SU-DHL-6 (cell line): ENCODE measurements around the gene ETS1.
"Not testable (repeated sequence)": the region's sequence is repeated elsewhere in the genome, so short reads cannot be mapped to it uniquely, and the experiment has no call there.

ENCODE experiments used
- H2AFZ ChIP-seq: fragments of 200-600 bp; sonication (generic); 2 replicates; pipeline ENCODE4 v1.6.1; 2014; ENCODE audit warnings: low read depth, mild to moderate bottlenecking, moderate library complexity, mixed read lengths, antibody characterized with exemption, low read length; ENCODE audit not compliant: severe bottlenecking
- H3F3A ChIP-seq: fragments of 200-600 bp; shearing (Covaris generic); 2 replicates; pipeline ENCODE4 v1.6.0; 2016; ENCODE audit warnings: antibody characterized with exemption, mild to moderate bottlenecking; ENCODE audit not compliant: insufficient read depth
- H3K27ac ChIP-seq: fragments of 200-600 bp; sonication (generic); 2 replicates; pipeline ENCODE4 v1.5.1; 2016; ENCODE audit warnings: low read depth, mild to moderate bottlenecking, low read length, moderate library complexity, mixed read lengths
- H3K27me3 ChIP-seq: fragments of 200-600 bp; sonication (generic), shearing (Covaris generic); 2 replicates; pipeline ENCODE4 v1.6.0; 2014; ENCODE audit warnings: mild to moderate bottlenecking, low read length
- H3K36me3 ChIP-seq: fragments of 200-600 bp; sonication (generic); 2 replicates; pipeline ENCODE4 v1.6.1; 2014; ENCODE audit warnings: mild to moderate bottlenecking, low read length, mixed read lengths
- H3K4me2 ChIP-seq: fragments of 300-600, 200-600 bp; shearing (Covaris generic), sonication (generic); 2 replicates; pipeline ENCODE4 v1.6.0; 2014; ENCODE audit warnings: low read length, low read depth, mild to moderate bottlenecking; ENCODE audit not compliant: poor library complexity, severe bottlenecking
- H3K4me3 ChIP-seq: fragments of 200-600 bp; sonication (generic); 2 replicates; pipeline ENCODE4 v1.5.1; 2014; ENCODE audit warnings: antibody characterized with exemption, low read length, mild to moderate bottlenecking, mixed read lengths; ENCODE audit not compliant: insufficient read depth, poor library complexity, severe bottlenecking
- H3K79me2 ChIP-seq: fragments of 200-600 bp; sonication (generic); 2 replicates; pipeline ENCODE4 v1.6.1; 2014; ENCODE audit warnings: mild to moderate bottlenecking, low read length, moderate library complexity; ENCODE audit not compliant: insufficient read depth
- H3K9ac ChIP-seq: fragments of 200-600 bp; sonication (generic); 2 replicates; pipeline ENCODE4 v1.7.0; 2014; ENCODE audit warnings: mild to moderate bottlenecking, low read length
- H3K9me2 ChIP-seq: fragments of 200-600 bp; sonication (generic); replicated peaks from 2 replicates; pipeline ENCODE4 v1.6.1; 2014; ENCODE audit warnings: low read length; ENCODE audit not compliant: insufficient read depth
- H3K9me3 ChIP-seq: fragments of 200-600 bp; sonication (generic); 2 replicates; pipeline ENCODE4 v1.6.1; 2014; ENCODE audit warnings: low read length, mixed read lengths; ENCODE audit not compliant: insufficient read depth
- H4K20me1 ChIP-seq: fragments of 200-600 bp; sonication (generic); 2 replicates; pipeline ENCODE4 v1.6.1; 2014; ENCODE audit warnings: low read depth, mild to moderate bottlenecking, antibody characterized with exemption, low read length, moderate library complexity, mixed read lengths
- CTCF ChIP-seq: fragments of 200-600 bp; sonication (generic); IDR thresholded peaks from one replicate; pipeline ENCODE4 v1.5.1; 2017; ENCODE audit warnings: antibody characterized with exemption, mild to moderate bottlenecking, low read length, moderate library complexity; ENCODE audit not compliant: insufficient read depth, poor library complexity, severe bottlenecking
- EZH2phosphoT487 ChIP-seq: fragments of 200-600 bp; sonication (generic), shearing (Covaris generic); conservative IDR thresholded peaks from 2 replicates; pipeline ENCODE4 v1.6.1; 2018; ENCODE audit warnings: mild to moderate bottlenecking, antibody characterized with exemption, low read length, moderate library complexity, mixed read lengths

ETS1 gene

GRCh38 chr11:128453444-128454336 lies 133.7 kb downstream of the ETS1 start:
- H3K79me2 ChIP-seq: no peaks in the 10 kb centered on the region
- no peaks in the 10 kb centered on the region for H3K9me3 ChIP-seq
- H3K27me3 ChIP-seq: no peaks in the 10 kb centered on the region
- H3K4me2 ChIP-seq: no peak overlapping the region
- no peak overlapping the region for H3K4me3 ChIP-seq
- peaks cover 6% of the 10 kb centered on the region; the same call in 1 of the 2 replicates for H3K36me3 ChIP-seq
- H3K27ac ChIP-seq: no peak overlapping the region
- H2AFZ ChIP-seq: no peak overlapping the region
- no peak overlapping the region for H3K9ac ChIP-seq
- no peak for TF ChIP-seq CTCF
- TF ChIP-seq EZH2phosphoT487: no peak
- H3K9me2 ChIP-seq: no peaks in the 10 kb centered on the region
- no peaks in the 10 kb centered on the region for H4K20me1 ChIP-seq
- peaks cover 8% of the 10 kb centered on the region; the same call in 1 of the 2 replicates for H3F3A ChIP-seq

- Histone ChIP-seq H2AFZ (no peak overlapping the region), H3K36me3 (no peaks in the 10 kb centered on the region), H4K20me1 (no peaks in the 10 kb centered on the region), H3K4me3 (no peak overlapping the region), H3K27me3 (no peaks in the 10 kb centered on the region), H3K9me2 (no peaks in the 10 kb centered on the region), H3K79me2 (no peaks in the 10 kb centered on the region), H3K27ac (no peak overlapping the region), H3F3A (peaks cover 5% of the 10 kb centered on the region; the same call in 1 of the 2 replicates), H3K4me2 (no peak overlapping the region), H3K9me3 (no peaks in the 10 kb centered on the region), H3K9ac (no peak overlapping the region)
- no peak for TF ChIP-seq EZH2phosphoT487
- TF ChIP-seq CTCF: no peak
Measured at GRCh38 chr11:128451652-128452470, 135.5 kb downstream of the ETS1 start.

DNA sequence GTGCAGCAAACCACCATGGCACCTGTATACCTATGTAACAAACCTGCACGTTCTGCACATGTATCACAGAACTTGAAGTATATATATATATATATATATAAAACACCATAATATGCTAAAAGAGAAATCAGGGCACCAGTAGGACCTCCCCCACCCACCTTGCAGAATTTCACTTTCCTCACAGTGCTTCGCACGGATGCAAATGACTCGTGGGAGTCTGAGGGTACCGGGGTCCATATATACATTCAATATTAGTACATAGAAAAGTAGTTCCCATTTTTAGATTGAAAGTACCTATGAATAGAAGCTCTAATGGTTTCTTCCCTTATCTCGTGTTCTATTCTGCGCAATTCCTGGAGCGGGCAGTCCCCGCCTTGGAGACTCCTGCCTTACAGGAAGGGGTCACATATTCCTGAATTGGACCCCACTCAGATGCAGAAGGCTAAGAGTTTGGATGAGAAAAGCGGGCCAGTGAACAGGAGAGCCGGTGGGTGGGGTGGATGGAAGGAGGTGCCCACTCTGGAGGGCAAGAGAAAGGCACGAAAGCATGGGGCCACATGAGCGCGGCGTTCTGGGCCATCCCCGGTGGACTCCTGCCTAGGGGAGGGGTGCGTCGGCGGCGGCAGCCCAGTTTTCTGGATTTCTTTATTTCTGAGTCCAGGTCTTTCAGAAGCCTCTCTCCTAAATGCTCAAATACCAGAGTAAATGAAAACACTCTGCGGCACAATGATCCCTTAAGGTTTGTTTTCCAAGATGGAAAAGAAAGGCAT lies 136.3 kb downstream of the ETS1 start:
- H2AFZ ChIP-seq: no peak overlapping the region
- no peak for TF ChIP-seq EZH2phosphoT487
- TF ChIP-seq CTCF: no peak

GRCh38 chr11:128450425-128450824 lies 136.9 kb downstream of the ETS1 start:
- not testable (repeated sequence) for H3K36me3 ChIP-seq, H3K9ac ChIP-seq, H3K27me3 ChIP-seq, H3K9me2 ChIP-seq, H3F3A ChIP-seq, H3K79me2 ChIP-seq, H3K4me2 ChIP-seq, H4K20me1 ChIP-seq, H3K27ac ChIP-seq, H3K4me3 ChIP-seq, H2AFZ ChIP-seq, H3K9me3 ChIP-seq

More for the DNA sequence above, 136.3 kb downstream of the ETS1 start:
- H3F3A ChIP-seq: peaks cover 5% of the 10 kb centered on the region; the same call in 1 of the 2 replicates
- H4K20me1 ChIP-seq: no peaks in the 10 kb centered on the region
- H3K27me3 ChIP-seq: no peaks in the 10 kb centered on the region
- no peak overlapping the region for H3K9ac ChIP-seq
- H3K9me3 ChIP-seq: no peaks in the 10 kb centered on the region
- H3K27ac ChIP-seq: no peak overlapping the region
- H3K79me2 ChIP-seq: no peaks in the 10 kb centered on the region
- H3K4me3 ChIP-seq: no peak overlapping the region
- no peak overlapping the region for H3K4me2 ChIP-seq
- H3K9me2 ChIP-seq: no peaks in the 10 kb centered on the region
- H3K36me3 ChIP-seq: no peaks in the 10 kb centered on the region
